HCEC 1CT (cell line): ENCODE measurements around the gene COX6B2.

ENCODE experiments used
- DNase-seq: peaks from one replicate; pipeline ENCODE4 v3.0.0-alpha.2; 2017

COX6B2 gene

GRCh38 chr19:55311797-55312196 is 42.7 kb downstream of the COX6B2 start:
- no peak for DNase-seq

GRCh38 chr19:55311397-55311796 is 43.1 kb downstream of the COX6B2 start:
- no peak for DNase-seq

GRCh38 chr19:55310498-55310897 is 44.0 kb downstream of the COX6B2 start:
- no peak for DNase-seq

- no peak for DNase-seq
Observed at GRCh38 chr19:55309448-55309847, 45.1 kb downstream of the COX6B2 start.

- no peak for DNase-seq
Observed at GRCh38 chr19:55308281-55308680, 46.2 kb downstream of the COX6B2 start.

GRCh38 chr19:55306712-55307111 is 47.8 kb downstream of the COX6B2 start:
- DNase-seq = no peak

GRCh38 chr19:55305983-55306562 is 48.4 kb downstream of the COX6B2 start:
- no peak for DNase-seq

GRCh38 chr19:55305491-55305890 is 49.0 kb downstream of the COX6B2 start:
- DNase-seq = no peak

- no peak for DNase-seq
Observed at GRCh38 chr19:55304980-55305379, 49.5 kb downstream of the COX6B2 start.

GRCh38 chr19:55304279-55304978 is 50.1 kb downstream of the COX6B2 start:
- peak; percentile 16 for DNase-seq

GRCh38 chr19:55303477-55303876 is 51.0 kb downstream of the COX6B2 start:
- DNase-seq = no peak

- no peak for DNase-seq
Observed at GRCh38 chr19:55302318-55302703, 52.2 kb downstream of the COX6B2 start.

- DNase-seq = peak; percentile 41
Observed at GRCh38 chr19:55301459-55302317, 52.8 kb downstream of the COX6B2 start.

- no peak for DNase-seq
Observed at GRCh38 chr19:55300886-55301458, 53.5 kb downstream of the COX6B2 start.

GRCh38 chr19:55299991-55300390 is 54.5 kb downstream of the COX6B2 start:
- no peak for DNase-seq
